HepG2 (cell line): ENCODE results near the gene IP6K1. TPM values are rescaled to one million over a fixed set of nuclear protein-coding genes. Genes with fewer than 3 reads are reported as not detected.

Source experiments
- AFF4 ChIP-seq: sonication (generic); formaldehyde crosslinking; IDR thresholded peaks from 2 replicates; pipeline ENCODE4 v1.4.0; 2020; ENCODE audit warnings: missing genetic modification reagents
- BATF2 ChIP-seq: sonication (generic); formaldehyde crosslinking; IDR thresholded peaks from 2 replicates; pipeline ENCODE4 v1.8.0; 2022; ENCODE audit warnings: mild to moderate bottlenecking, missing genetic modification reagents, moderate library complexity
- CREB1 ChIP-seq, 2 experiments: fragments of 450-650 bp in 1 of 2; IDR thresholded peaks; 2 replicates each; pipeline ENCODE4 v1.6.1; 2016 to 2017; ENCODE audit warnings: control low read depth in 1 of 2, mild to moderate bottlenecking in 1 of 2, missing compliant biosample characterization in 1 of 2, missing genetic modification characterization in 1 of 2
- DNMT1 ChIP-seq: sonication (generic); formaldehyde crosslinking; IDR thresholded peaks from 2 replicates; pipeline ENCODE4 v1.5.1; 2020; ENCODE audit warnings: mild to moderate bottlenecking, missing genetic modification reagents
- E2F1 ChIP-seq: sonication (generic); formaldehyde crosslinking; IDR thresholded peaks from 2 replicates; pipeline ENCODE4 v1.5.0; 2020; ENCODE audit warnings: missing genetic modification reagents
- HCFC1 ChIP-seq: fragments of 150-350 bp; IDR thresholded peaks from 2 replicates; pipeline ENCODE4 v1.6.1; 2014; ENCODE audit warnings: low read depth, low read length
- HES4 ChIP-seq: sonication (generic); formaldehyde crosslinking; IDR thresholded peaks from 2 replicates; pipeline ENCODE4 v1.9.0; 2021; ENCODE audit warnings: mild to moderate bottlenecking, missing genetic modification reagents, borderline replicate concordance
- HMGXB3 ChIP-seq: sonication (generic); formaldehyde crosslinking; IDR thresholded peaks from 2 replicates; pipeline ENCODE4 v1.4.0; 2020; ENCODE audit warnings: missing genetic modification reagents, borderline replicate concordance
- KLF11 ChIP-seq: IDR thresholded peaks from 2 replicates; pipeline ENCODE4 v1.6.1; 2016; ENCODE audit warnings: missing compliant biosample characterization
- MED1 ChIP-seq: sonication (generic); formaldehyde crosslinking; IDR thresholded peaks from 2 replicates; pipeline ENCODE4 v1.4.0; 2020; ENCODE audit warnings: missing genetic modification reagents
- SMYD3 ChIP-seq: sonication (generic); formaldehyde crosslinking; IDR thresholded peaks from 2 replicates; pipeline ENCODE4 v1.8.1; 2023; ENCODE audit warnings: mild to moderate bottlenecking, missing genetic modification reagents
- ZNF672 ChIP-seq: sonication (generic); formaldehyde crosslinking; IDR thresholded peaks from 2 replicates; pipeline ENCODE4 v1.8.1; 2022; ENCODE audit warnings: missing genetic modification reagents
- polyA plus RNA-seq, 8 experiments: library from polyadenylated mRNA; depleted of rRNA in 3 of 8; stranded (reverse) in 7 of 8; unstranded in 1 of 8; fragments of >200 nt; fragmentation: Illumina TruSeq in 4 of 8; extraction: Trizol in 4 of 8; gene quantifications; 2 replicates each; pipeline versions ENCODE4 v1.2.1 to v1.2.3, GENCODE V29; 2011 to 2016; ENCODE audit warnings: low read depth in 4 of 8, missing spikeins in 1 of 8, mixed read lengths in 1 of 8; ENCODE audit not compliant: insufficient read depth in 1 of 8
- total RNA-seq, 5 experiments: library from RNA; depleted of rRNA; stranded (reverse); fragments of >200 nt; fragmentation: Illumina TruSeq; extraction: Trizol; gene quantifications; 2 replicates each; pipeline ENCODE4 v1.2.3, GENCODE V29; 2016; ENCODE audit warnings: low read depth in 1 of 5
- TF ChIP-seq, protein P1 (sequence below): IDR thresholded peaks from 2 replicates; pipeline ENCODE4 v1.6.1; 2018; ENCODE audit warnings: missing genetic modification reagents
- TF ChIP-seq, protein P2 (sequence below): IDR thresholded peaks from 2 replicates; pipeline ENCODE4 v1.6.1; 2016; ENCODE audit warnings: mild to moderate bottlenecking

Gene IP6K1
- total and polyA plus RNA-seq, 2 of the 13 experiments (the other 11 are each of a cell fraction or from before 2014, with no cell fraction given) = 17.7 to 29.7 TPM

GRCh38 chr3:49786357-49787181, at the start of gene IP6K1 (continued):
- TF ChIP-seq, protein P1, sequence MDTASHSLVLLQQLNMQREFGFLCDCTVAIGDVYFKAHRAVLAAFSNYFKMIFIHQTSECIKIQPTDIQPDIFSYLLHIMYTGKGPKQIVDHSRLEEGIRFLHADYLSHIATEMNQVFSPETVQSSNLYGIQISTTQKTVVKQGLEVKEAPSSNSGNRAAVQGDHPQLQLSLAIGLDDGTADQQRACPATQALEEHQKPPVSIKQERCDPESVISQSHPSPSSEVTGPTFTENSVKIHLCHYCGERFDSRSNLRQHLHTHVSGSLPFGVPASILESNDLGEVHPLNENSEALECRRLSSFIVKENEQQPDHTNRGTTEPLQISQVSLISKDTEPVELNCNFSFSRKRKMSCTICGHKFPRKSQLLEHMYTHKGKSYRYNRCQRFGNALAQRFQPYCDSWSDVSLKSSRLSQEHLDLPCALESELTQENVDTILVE = no peak
- TF ChIP-seq HES4 (CRISPR knock-in tag) (peak; percentile 92), HCFC1 (no peak), KLF11 (CRISPR knock-in tag) (0 out of 2 replicates have a peak, but pooled peaks have one; percentile 17), BATF2 (CRISPR knock-in tag) (0 out of 2 replicates have a peak, but pooled peaks have one; percentile 21), AFF4 (CRISPR knock-in tag) (no peak), E2F1 (peak; percentile 63; the same call in 1 of the 2 replicates), SMYD3 (CRISPR knock-in tag) (no peak), DNMT1 (no peak), CREB1 (IDR thresholded peaks at IDR 0.05) (peak; percentile 91), CREB1 (CRISPR knock-in tag; IDR thresholded peaks at IDR 0.05) (peak; percentile 82), MED1 (CRISPR knock-in tag) (no peak), ZNF672 (CRISPR knock-in tag) (no peak), HMGXB3 (CRISPR knock-in tag) (peak; percentile 98)
- TF ChIP-seq, protein P2, sequence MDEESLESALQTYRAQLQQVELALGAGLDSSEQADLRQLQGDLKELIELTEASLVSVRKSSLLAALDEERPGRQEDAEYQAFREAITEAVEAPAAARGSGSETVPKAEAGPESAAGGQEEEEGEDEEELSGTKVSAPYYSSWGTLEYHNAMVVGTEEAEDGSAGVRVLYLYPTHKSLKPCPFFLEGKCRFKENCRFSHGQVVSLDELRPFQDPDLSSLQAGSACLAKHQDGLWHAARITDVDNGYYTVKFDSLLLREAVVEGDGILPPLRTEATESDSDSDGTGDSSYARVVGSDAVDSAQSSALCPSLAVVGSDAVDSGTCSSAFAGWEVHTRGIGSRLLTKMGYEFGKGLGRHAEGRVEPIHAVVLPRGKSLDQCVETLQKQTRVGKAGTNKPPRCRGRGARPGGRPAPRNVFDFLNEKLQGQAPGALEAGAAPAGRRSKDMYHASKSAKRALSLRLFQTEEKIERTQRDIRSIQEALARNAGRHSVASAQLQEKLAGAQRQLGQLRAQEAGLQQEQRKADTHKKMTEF (CRISPR knock-in tag) = no peak; the same call in 1 of the 2 replicates
